BLaER1 (cell line): ENCODE results near the gene CBX7.

Source experiments
- H3K27ac ChIP-seq: shearing (Covaris generic); formaldehyde crosslinking; 2 replicates; pipeline ENCODE4 v1.8.1; 2022
- H3K27me3 ChIP-seq: shearing (Covaris generic); formaldehyde crosslinking; 2 replicates; pipeline ENCODE4 v1.8.1; 2022
- H3K36me3 ChIP-seq: shearing (Covaris generic); formaldehyde crosslinking; 2 replicates; pipeline ENCODE4 v1.8.1; 2022
- H3K4me1 ChIP-seq: shearing (Covaris generic); formaldehyde crosslinking; 2 replicates; pipeline ENCODE4 v1.8.1; 2022
- H3K4me2 ChIP-seq: shearing (Covaris generic); formaldehyde crosslinking; 2 replicates; pipeline ENCODE4 v1.8.1; 2022
- H3K4me3 ChIP-seq: shearing (Covaris generic); formaldehyde crosslinking; 2 replicates; pipeline ENCODE4 v1.8.1; 2022
- H3K9ac ChIP-seq: shearing (Covaris generic); formaldehyde crosslinking; 2 replicates; pipeline ENCODE4 v1.8.1; 2022
- H3K9me3 ChIP-seq: shearing (Covaris generic); formaldehyde crosslinking; 2 replicates; pipeline ENCODE4 v1.8.1; 2022
- H4K20me1 ChIP-seq: shearing (Covaris generic); formaldehyde crosslinking; 2 replicates; pipeline ENCODE4 v1.8.1; 2022
- Cebpa-rat ChIP-seq: shearing (Covaris generic); IDR thresholded peaks from 2 replicates; pipeline ENCODE4 v1.8.1; 2022

CBX7 gene

GRCh38 chr22:39125622-39126021 lies 26.9 kb downstream of the CBX7 start:
- Histone ChIP-seq H3K27me3 (no peaks in the 10 kb centered on the region), H3K27ac (no peak overlapping the region), H3K36me3 (no peaks in the 10 kb centered on the region), H3K9me3 (no peaks in the 10 kb centered on the region), H3K4me3 (no peak overlapping the region), H3K4me1 (peaks cover 12% of the 10 kb centered on the region), H3K4me2 (no peak overlapping the region), H4K20me1 (no peaks in the 10 kb centered on the region), H3K9ac (no peak overlapping the region)
- TF ChIP-seq Cebpa-rat: no peak

- peak overlapping the region; percentile 63 for H3K4me2 ChIP-seq
- no peaks in the 10 kb centered on the region for H4K20me1 ChIP-seq
- TF ChIP-seq Cebpa-rat: no peak
- H3K36me3 ChIP-seq: no peaks in the 10 kb centered on the region
- H3K4me3 ChIP-seq: no peak overlapping the region
- peaks cover 12% of the 10 kb centered on the region for H3K4me1 ChIP-seq
- H3K9ac ChIP-seq: no peak overlapping the region
- H3K27me3 ChIP-seq: no peaks in the 10 kb centered on the region
- no peaks in the 10 kb centered on the region for H3K9me3 ChIP-seq
- H3K27ac ChIP-seq: no peak overlapping the region
Observed at GRCh38 chr22:39123751-39124581, 28.5 kb downstream of the CBX7 start.

- Histone ChIP-seq H3K36me3 (no peaks in the 10 kb centered on the region), H4K20me1 (no peaks in the 10 kb centered on the region), H3K4me2 (no peak overlapping the region), H3K27me3 (no peaks in the 10 kb centered on the region), H3K9me3 (no peaks in the 10 kb centered on the region), H3K9ac (no peak overlapping the region), H3K27ac (no peak overlapping the region), H3K4me1 (peaks cover 12% of the 10 kb centered on the region), H3K4me3 (no peak overlapping the region)
- TF ChIP-seq Cebpa-rat: no peak
Observed at GRCh38 chr22:39122772-39123470, 29.6 kb downstream of the CBX7 start.

- Histone ChIP-seq H3K36me3 (no peaks in the 10 kb centered on the region), H4K20me1 (no peaks in the 10 kb centered on the region), H3K4me3 (no peak overlapping the region), H3K9ac (no peak overlapping the region), H3K27me3 (no peaks in the 10 kb centered on the region), H3K4me1 (peaks cover 12% of the 10 kb centered on the region), H3K4me2 (no peak overlapping the region), H3K9me3 (no peaks in the 10 kb centered on the region), H3K27ac (no peak overlapping the region)
- no peak for TF ChIP-seq Cebpa-rat
Observed at GRCh38 chr22:39120983-39121382, 31.5 kb downstream of the CBX7 start.

- Histone ChIP-seq H3K27me3 (no peaks in the 10 kb centered on the region), H3K9ac (no peak overlapping the region), H4K20me1 (no peaks in the 10 kb centered on the region), H3K36me3 (no peaks in the 10 kb centered on the region), H3K4me3 (no peak overlapping the region), H3K9me3 (no peaks in the 10 kb centered on the region), H3K27ac (no peak overlapping the region), H3K4me2 (no peak overlapping the region), H3K4me1 (peaks cover 8% of the 10 kb centered on the region; the same call in 1 of the 2 replicates)
- no peak for TF ChIP-seq Cebpa-rat
Observed at GRCh38 chr22:39117585-39118191, 34.8 kb downstream of the CBX7 start.

GRCh38 chr22:39115977-39116621 lies 36.4 kb downstream of the CBX7 start:
- Histone ChIP-seq H3K27ac (no peak overlapping the region), H3K4me3 (no peak overlapping the region), H3K9me3 (no peaks in the 10 kb centered on the region), H3K9ac (no peak overlapping the region), H3K4me2 (no peak overlapping the region), H3K27me3 (no peaks in the 10 kb centered on the region), H4K20me1 (no peaks in the 10 kb centered on the region), H3K36me3 (no peaks in the 10 kb centered on the region), H3K4me1 (peaks cover 8% of the 10 kb centered on the region; the same call in 1 of the 2 replicates)
- no peak for TF ChIP-seq Cebpa-rat

- Histone ChIP-seq H3K27me3 (no peaks in the 10 kb centered on the region), H3K9me3 (no peaks in the 10 kb centered on the region), H3K36me3 (no peaks in the 10 kb centered on the region), H3K4me3 (no peak overlapping the region), H3K9ac (no peak overlapping the region), H3K4me1 (peaks cover 8% of the 10 kb centered on the region; the same call in 1 of the 2 replicates), H3K4me2 (no peak overlapping the region), H4K20me1 (no peaks in the 10 kb centered on the region), H3K27ac (no peak overlapping the region)
- no peak for TF ChIP-seq Cebpa-rat
Observed at GRCh38 chr22:39115570-39115969, 36.9 kb downstream of the CBX7 start.

- no peaks in the 10 kb centered on the region for H3K9me3 ChIP-seq
- no peak for TF ChIP-seq Cebpa-rat
- H3K27ac ChIP-seq: no peak overlapping the region
- no peak overlapping the region for H3K4me3 ChIP-seq
- H3K27me3 ChIP-seq: no peaks in the 10 kb centered on the region
- no peaks in the 10 kb centered on the region for H4K20me1 ChIP-seq
- H3K4me1 ChIP-seq: peaks cover 8% of the 10 kb centered on the region; the same call in 1 of the 2 replicates
- H3K4me2 ChIP-seq: no peak overlapping the region
- H3K36me3 ChIP-seq: no peaks in the 10 kb centered on the region
- no peak overlapping the region for H3K9ac ChIP-seq
Observed at GRCh38 chr22:39114112-39114511, 38.4 kb downstream of the CBX7 start.

- H3K4me1 ChIP-seq: peaks cover 8% of the 10 kb centered on the region; the same call in 1 of the 2 replicates
- H3K27ac ChIP-seq: no peak overlapping the region
- H3K36me3 ChIP-seq: no peaks in the 10 kb centered on the region
- H3K27me3 ChIP-seq: no peaks in the 10 kb centered on the region
- TF ChIP-seq Cebpa-rat: no peak
- H3K9me3 ChIP-seq: no peaks in the 10 kb centered on the region
- no peak overlapping the region for H3K9ac ChIP-seq
- no peak overlapping the region for H3K4me3 ChIP-seq
- no peak overlapping the region for H3K4me2 ChIP-seq
- H4K20me1 ChIP-seq: no peaks in the 10 kb centered on the region
Observed at GRCh38 chr22:39110631-39111561, 41.6 kb downstream of the CBX7 start.
